ENCODE data around the gene BRD4.
"Not testable (repeated sequence)": the region's sequence is repeated elsewhere in the genome, so short reads cannot be mapped to it uniquely, and the experiment has no call there.

The BRD4 gene

GRCh38 chr19:15372470-15372869 is 40.1 kb upstream of the BRD4 start:
- no peak for DNase-seq (ENCODE audit: insufficient read length)
- no peak for FAIRE-seq
- TF ChIP-seq POLR2AphosphoS5 (IDR thresholded peaks at IDR 0.05; ENCODE audit: low read depth, low read length) = no peak
- no peak for TF ChIP-seq TAF1 (IDR thresholded peaks at IDR 0.05; ENCODE audit: borderline replicate concordance, low read depth, low read length)
- no peak for TF ChIP-seq POLR2A (IDR thresholded peaks at IDR 0.05; ENCODE audit: low read depth, low read length)

GRCh38 chr19:15371786-15372380 is 39.5 kb upstream of the BRD4 start:
- TF ChIP-seq POLR2A (IDR thresholded peaks at IDR 0.05; ENCODE audit: low read depth, low read length) = no peak
- TF ChIP-seq POLR2AphosphoS5 (IDR thresholded peaks at IDR 0.05; ENCODE audit: low read depth, low read length) = no peak
- no peak for TF ChIP-seq TAF1 (IDR thresholded peaks at IDR 0.05; ENCODE audit: borderline replicate concordance, low read depth, low read length)
- no peak for FAIRE-seq
- no peak for DNase-seq (ENCODE audit: insufficient read length)

- TF ChIP-seq POLR2AphosphoS5 (IDR thresholded peaks at IDR 0.05; ENCODE audit: low read depth, low read length) (no peak), TAF1 (IDR thresholded peaks at IDR 0.05; ENCODE audit: borderline replicate concordance, low read depth, low read length) (no peak), POLR2A (IDR thresholded peaks at IDR 0.05; ENCODE audit: low read depth, low read length) (no peak)
- FAIRE-seq = no peak
- no peak for DNase-seq (ENCODE audit: insufficient read length)
These were observed 38.8 kb upstream of the BRD4 start for GRCh38 chr19:15371119-15371518.

GRCh38 chr19:15369594-15369891 is 37.2 kb upstream of the BRD4 start:
- TF ChIP-seq TAF1 (IDR thresholded peaks at IDR 0.05; ENCODE audit: borderline replicate concordance, low read depth, low read length) = no peak
- no peak for TF ChIP-seq POLR2AphosphoS5 (IDR thresholded peaks at IDR 0.05; ENCODE audit: low read depth, low read length)
- no peak for TF ChIP-seq POLR2A (IDR thresholded peaks at IDR 0.05; ENCODE audit: low read depth, low read length)
- FAIRE-seq (no peak), DNase-seq (ENCODE audit: insufficient read length) (no peak)

- no peak; the same call in 1 of the 2 replicates for TF ChIP-seq POLR2AphosphoS5 (IDR thresholded peaks at IDR 0.05; ENCODE audit: low read depth, low read length)
- TF ChIP-seq TAF1 (IDR thresholded peaks at IDR 0.05; ENCODE audit: borderline replicate concordance, low read depth, low read length) = no peak
- TF ChIP-seq POLR2A (IDR thresholded peaks at IDR 0.05; ENCODE audit: low read depth, low read length) = no peak
- no peak for FAIRE-seq
- DNase-seq (ENCODE audit: insufficient read length) = no peak
These were observed 36.7 kb upstream of the BRD4 start for GRCh38 chr19:15368798-15369593.

GRCh38 chr19:15368051-15368632 is 35.8 kb upstream of the BRD4 start:
- TF ChIP-seq POLR2A (IDR thresholded peaks at IDR 0.05; ENCODE audit: low read depth, low read length) = no peak; the same call in 1 of the 2 replicates
- FAIRE-seq (no peak), DNase-seq (ENCODE audit: insufficient read length) (no peak)

GRCh38 chr19:15367439-15367838 is 35.1 kb upstream of the BRD4 start:
- peak; percentile 36 for FAIRE-seq
- no peak for DNase-seq (ENCODE audit: insufficient read length)
- no peak for TF ChIP-seq POLR2A (IDR thresholded peaks at IDR 0.05; ENCODE audit: low read depth, low read length)
- TF ChIP-seq POLR2AphosphoS5 (IDR thresholded peaks at IDR 0.05; ENCODE audit: low read depth, low read length) = no peak
- TF ChIP-seq TAF1 (IDR thresholded peaks at IDR 0.05; ENCODE audit: borderline replicate concordance, low read depth, low read length) = no peak

- FAIRE-seq = no peak
- no peak for TF ChIP-seq TAF1 (IDR thresholded peaks at IDR 0.05; ENCODE audit: borderline replicate concordance, low read depth, low read length)
- no peak for DNase-seq (ENCODE audit: insufficient read length)
These were observed 32.9 kb upstream of the BRD4 start for GRCh38 chr19:15365264-15365663.

- FAIRE-seq; DNase-seq (ENCODE audit: insufficient read length): not testable (repeated sequence)
These were observed 31.5 kb upstream of the BRD4 start for GRCh38 chr19:15363791-15364190.

- DNase-seq (ENCODE audit: insufficient read length); FAIRE-seq: not testable (repeated sequence)
These were observed 30.7 kb upstream of the BRD4 start for GRCh38 chr19:15363048-15363447.

- not testable (repeated sequence) for DNase-seq (ENCODE audit: insufficient read length); FAIRE-seq
- 0 out of 2 replicates have a peak, but pooled peaks have one; percentile 19 for TF ChIP-seq POLR2AphosphoS5 (IDR thresholded peaks at IDR 0.05; ENCODE audit: low read depth, low read length)
These were observed 27.7 kb upstream of the BRD4 start for GRCh38 chr19:15360015-15360414.

- FAIRE-seq (no peak), DNase-seq (ENCODE audit: insufficient read length) (no peak)
- TF ChIP-seq POLR2A (IDR thresholded peaks at IDR 0.05; ENCODE audit: low read depth, low read length) = no peak
- TF ChIP-seq TAF1 (IDR thresholded peaks at IDR 0.05; ENCODE audit: borderline replicate concordance, low read depth, low read length) = no peak
- TF ChIP-seq POLR2AphosphoS5 (IDR thresholded peaks at IDR 0.05; ENCODE audit: low read depth, low read length) = no peak
These were observed 26.6 kb upstream of the BRD4 start for GRCh38 chr19:15358918-15359317.

GRCh38 chr19:15357906-15358305 is 25.6 kb upstream of the BRD4 start:
- DNase-seq (ENCODE audit: insufficient read length) (no peak), FAIRE-seq (no peak)
- TF ChIP-seq POLR2A (IDR thresholded peaks at IDR 0.05; ENCODE audit: low read depth, low read length) (no peak), POLR2AphosphoS5 (IDR thresholded peaks at IDR 0.05; ENCODE audit: low read depth, low read length) (no peak), TAF1 (IDR thresholded peaks at IDR 0.05; ENCODE audit: borderline replicate concordance, low read depth, low read length) (no peak)
